Measurements from ENCODE around the gene LEAP2.

LEAP2 gene

GRCh38 chr5:132909702-132910101, 36.2 kb downstream of the LEAP2 start:
- H3K4me3 ChIP-seq (ENCODE audit: low read depth, low read length), result no peak overlapping the region
- DNase-seq (ENCODE audit: low read depth, low spot score), result no peak
- TF ChIP-seq CTCF (IDR thresholded peaks at IDR 0.05; ENCODE audit: low read depth, low read length), result no peak
- in situ Hi-C loops (cut with HindIII; ENCODE audit: low sequenced_read_pairs), result no loop called here

DNA sequence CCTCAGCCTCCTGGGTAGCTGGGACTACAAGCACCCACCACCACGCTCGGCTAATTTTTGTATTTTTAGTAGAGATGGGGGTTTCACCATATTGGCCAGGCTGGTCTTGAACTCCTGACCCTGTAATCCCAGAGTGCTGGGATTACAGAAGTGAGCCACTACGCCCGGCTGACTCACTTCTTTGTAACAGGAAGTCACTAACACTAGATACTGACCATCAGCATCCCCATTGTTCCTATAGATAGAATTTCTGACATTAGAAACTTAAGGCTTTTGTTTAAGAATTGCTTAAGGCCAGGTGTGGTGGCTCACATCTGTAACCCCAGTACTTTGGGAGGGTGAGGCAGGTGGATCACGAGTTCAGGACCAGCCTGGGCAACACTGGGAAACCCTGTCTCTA, 42.2 kb downstream of the LEAP2 start:
- no peak for DNase-seq (ENCODE audit: low read depth, low spot score)
- TF ChIP-seq CTCF (IDR thresholded peaks at IDR 0.05; ENCODE audit: low read depth, low read length), result no peak
- no peak overlapping the region for H3K4me3 ChIP-seq (ENCODE audit: low read depth, low read length)
- in situ Hi-C loops (cut with HindIII; ENCODE audit: low sequenced_read_pairs), result no loop called here

GRCh38 chr5:132916086-132916485, 42.6 kb downstream of the LEAP2 start:
- DNase-seq (ENCODE audit: low read depth, low spot score), result no peak
- H3K4me3 ChIP-seq (ENCODE audit: low read depth, low read length), result no peak overlapping the region
- TF ChIP-seq CTCF (IDR thresholded peaks at IDR 0.05; ENCODE audit: low read depth, low read length), result no peak
- in situ Hi-C loops (cut with HindIII; ENCODE audit: low sequenced_read_pairs), result no loop called here

Measured in astrocyte of the spinal cord (primary cell).